Globus pallidus (tissue), 1 donor: ENCODE data around the gene GLI1.

Source experiments
- DNase-seq: peaks from one replicate; pipeline ENCODE4 v3.0.0-alpha.2; 2015; ENCODE audit warnings: low spot score

Gene GLI1

GRCh38 chr12:57520053-57520818, 60.7 kb downstream of the GLI1 start, which contains the start of gene DDIT3:
Gene DDIT3 (minus strand): TSS chr12:57520514. CDS start chr12:57517406, 3,108 bp downstream.
- peak; percentile 99 for DNase-seq

DNA sequence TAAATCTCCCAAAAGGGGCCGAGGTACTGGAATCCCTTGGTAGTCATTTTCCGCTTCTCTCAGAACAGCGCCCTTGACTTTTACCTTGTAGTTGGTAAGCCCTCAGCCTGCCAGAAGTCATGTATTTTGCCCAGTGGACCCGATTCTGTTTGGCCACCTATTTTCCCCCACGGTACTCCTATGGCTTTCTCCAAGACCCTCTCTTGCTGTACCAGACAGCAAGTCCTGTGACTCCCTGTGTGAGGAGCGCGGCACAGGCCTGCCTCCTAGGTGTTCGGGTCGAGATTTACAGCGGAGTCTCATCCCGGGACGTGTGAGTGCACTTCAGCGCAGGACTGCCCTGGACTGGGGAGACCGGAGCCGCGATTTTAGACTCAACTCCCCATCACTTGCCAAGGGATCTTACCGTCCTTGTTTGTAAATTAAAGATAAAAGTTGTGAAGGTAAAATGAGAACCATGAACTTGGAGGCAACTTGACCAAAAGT, 62.0 kb downstream of the GLI1 start:
- peak; percentile 72 for DNase-seq
